Ishikawa (cell line): ENCODE data around the gene PARP16.

Experiments used
- CEBPB ChIP-seq: IDR thresholded peaks from 2 replicates; pipeline ENCODE4 v1.6.1; 2012
- CREB1 ChIP-seq: IDR thresholded peaks from 2 replicates; pipeline ENCODE4 v1.6.1; 2012; ENCODE audit warnings: low read depth
- EGR1 ChIP-seq: IDR thresholded peaks from 2 replicates; pipeline ENCODE4 v1.6.1; 2012
- EP300 ChIP-seq: IDR thresholded peaks from 2 replicates; pipeline ENCODE4 v1.6.1; 2012; ENCODE audit warnings: borderline replicate concordance
- FOXM1 ChIP-seq: IDR thresholded peaks from 2 replicates; pipeline ENCODE4 v1.6.1; 2012; ENCODE audit warnings: low read depth, borderline replicate concordance
- NFIC ChIP-seq: IDR thresholded peaks from 2 replicates; pipeline ENCODE4 v1.6.1; 2012
- RAD21 ChIP-seq: IDR thresholded peaks from 2 replicates; pipeline ENCODE4 v1.6.1; 2012; ENCODE audit warnings: low read depth
- REST ChIP-seq: IDR thresholded peaks from 2 replicates; pipeline ENCODE4 v1.6.1; 2012; ENCODE audit warnings: low read depth, mild to moderate bottlenecking
- TAF1 ChIP-seq: IDR thresholded peaks from 2 replicates; pipeline ENCODE4 v1.6.1; 2012; ENCODE audit warnings: low read depth, mild to moderate bottlenecking
- TCF12 ChIP-seq: IDR thresholded peaks from 2 replicates; pipeline ENCODE4 v1.6.1; 2012; ENCODE audit warnings: low read depth
- TEAD4 ChIP-seq: IDR thresholded peaks from 2 replicates; pipeline ENCODE4 v1.6.1; 2012
- YY1 ChIP-seq: IDR thresholded peaks from 2 replicates; pipeline ENCODE4 v1.6.1; 2012; ENCODE audit warnings: low read depth
- ZBTB7A ChIP-seq: IDR thresholded peaks from 2 replicates; pipeline ENCODE4 v1.6.1; 2012; ENCODE audit warnings: low read depth
- TF ChIP-seq, protein P1 (sequence below): IDR thresholded peaks from 2 replicates; pipeline ENCODE4 v1.6.1; 2012
- TF ChIP-seq, protein P2 (sequence below): IDR thresholded peaks from 2 replicates; pipeline ENCODE4 v1.6.1; 2012

PARP16 gene

GRCh38 chr15:65328506-65329287, 42.0 kb upstream of the PARP16 start:
- no peak for TF ChIP-seq TEAD4
- TF ChIP-seq TAF1, result no peak
- no peak for TF ChIP-seq EGR1
- TF ChIP-seq ZBTB7A, result no peak
- TF ChIP-seq RAD21, result no peak
- TF ChIP-seq NFIC, result no peak
- TF ChIP-seq TCF12, result no peak
- TF ChIP-seq FOXM1, result no peak
- TF ChIP-seq, protein P1, sequence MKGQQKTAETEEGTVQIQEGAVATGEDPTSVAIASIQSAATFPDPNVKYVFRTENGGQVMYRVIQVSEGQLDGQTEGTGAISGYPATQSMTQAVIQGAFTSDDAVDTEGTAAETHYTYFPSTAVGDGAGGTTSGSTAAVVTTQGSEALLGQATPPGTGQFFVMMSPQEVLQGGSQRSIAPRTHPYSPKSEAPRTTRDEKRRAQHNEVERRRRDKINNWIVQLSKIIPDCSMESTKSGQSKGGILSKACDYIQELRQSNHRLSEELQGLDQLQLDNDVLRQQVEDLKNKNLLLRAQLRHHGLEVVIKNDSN, result no peak
- no peak for TF ChIP-seq CREB1
- no peak for TF ChIP-seq CEBPB
- TF ChIP-seq REST, result no peak
- no peak for TF ChIP-seq EP300
- TF ChIP-seq, protein P2, sequence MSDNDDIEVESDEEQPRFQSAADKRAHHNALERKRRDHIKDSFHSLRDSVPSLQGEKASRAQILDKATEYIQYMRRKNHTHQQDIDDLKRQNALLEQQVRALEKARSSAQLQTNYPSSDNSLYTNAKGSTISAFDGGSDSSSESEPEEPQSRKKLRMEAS, result no peak
- TF ChIP-seq YY1, result no peak

DNA sequence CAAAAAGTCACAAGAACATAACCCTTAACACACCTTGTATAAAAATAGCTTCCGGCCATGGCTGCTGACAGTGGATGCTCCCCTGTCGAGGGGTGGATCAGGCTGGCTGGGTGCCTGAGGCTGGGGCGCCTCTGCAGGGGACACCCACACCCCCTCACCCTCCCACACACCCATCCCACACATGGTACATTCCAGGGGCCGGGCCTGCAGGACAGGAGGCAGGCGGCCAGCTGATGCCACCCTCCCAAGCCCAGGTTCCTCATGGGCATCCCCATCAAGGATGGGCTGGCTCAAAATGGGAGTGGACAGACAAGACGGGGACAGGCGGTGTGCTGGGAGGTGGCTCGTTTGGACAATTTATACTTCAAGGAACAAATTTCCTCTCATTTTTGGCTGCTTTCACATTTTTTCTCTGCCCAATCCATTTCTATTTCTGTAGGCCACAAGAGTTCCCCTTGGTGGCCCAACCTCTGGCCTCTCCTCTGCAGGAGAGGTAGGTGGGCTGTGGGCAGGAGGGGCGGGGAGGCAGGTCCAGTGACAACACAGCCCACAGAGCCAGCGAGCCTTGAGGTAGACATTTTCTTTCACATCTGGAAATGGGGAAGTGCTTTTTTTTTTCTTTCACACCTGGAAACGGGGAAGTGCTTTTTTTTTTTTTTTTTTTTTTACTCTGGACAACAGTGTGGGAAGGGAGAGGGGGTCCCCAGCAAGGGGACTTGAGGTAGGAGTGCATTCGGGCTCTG, 41.1 kb upstream of the PARP16 start:
- TF ChIP-seq TEAD4, result no peak
- no peak for TF ChIP-seq TAF1
- TF ChIP-seq EGR1, result no peak
- TF ChIP-seq CEBPB, result no peak
- TF ChIP-seq, protein P2, result no peak
- TF ChIP-seq NFIC, result no peak
- no peak for TF ChIP-seq YY1

- TF ChIP-seq REST (no peak), NFIC (no peak), CREB1 (no peak), ZBTB7A (no peak), YY1 (no peak), EP300 (no peak), CEBPB (no peak), RAD21 (no peak), TEAD4 (no peak), TCF12 (no peak), FOXM1 (no peak), TAF1 (no peak)
- TF ChIP-seq, protein P1, result no peak
Measured at GRCh38 chr15:65326818-65327217, 40.1 kb upstream of the PARP16 start.

DNA sequence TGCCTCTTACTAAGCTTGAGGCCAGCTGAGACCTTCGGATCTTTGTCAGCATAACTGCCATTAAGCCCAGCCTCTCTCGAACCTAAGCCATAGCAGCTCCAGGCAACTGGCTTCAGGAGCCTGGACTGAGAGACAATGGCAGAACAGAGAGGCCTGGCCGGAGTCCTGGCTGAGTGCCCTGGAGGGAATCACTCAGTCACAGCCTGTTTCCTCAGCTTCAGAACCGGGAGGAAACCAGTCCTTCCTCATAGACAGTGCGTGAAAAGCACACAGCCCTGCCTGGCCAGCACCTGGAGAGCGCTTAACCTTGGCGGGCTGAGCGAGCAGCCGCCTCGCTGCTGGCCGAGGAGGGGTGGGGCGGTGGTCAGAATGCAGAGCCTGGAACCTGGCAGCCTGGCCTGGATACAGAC, 39.4 kb upstream of the PARP16 start:
- peak; percentile 61 for TF ChIP-seq REST
- no peak for TF ChIP-seq TAF1
- peak; percentile 47; the same call in 1 of the 2 replicates for TF ChIP-seq NFIC
- TF ChIP-seq, protein P2, result 0 out of 2 replicates have a peak, but pooled peaks have one; percentile 35
- TF ChIP-seq TEAD4, result no peak
- TF ChIP-seq, protein P1, result no peak
- TF ChIP-seq RAD21, result no peak
